LNCAP (cell line): ENCODE measurements around the gene C1orf105.

Experiments
- CTCF ChIP-seq: fragments of 450-650 bp; IDR thresholded peaks from 2 replicates; pipeline ENCODE4 v1.5.1; 2017; ENCODE audit warnings: mild to moderate bottlenecking

C1orf105 gene

DNA sequence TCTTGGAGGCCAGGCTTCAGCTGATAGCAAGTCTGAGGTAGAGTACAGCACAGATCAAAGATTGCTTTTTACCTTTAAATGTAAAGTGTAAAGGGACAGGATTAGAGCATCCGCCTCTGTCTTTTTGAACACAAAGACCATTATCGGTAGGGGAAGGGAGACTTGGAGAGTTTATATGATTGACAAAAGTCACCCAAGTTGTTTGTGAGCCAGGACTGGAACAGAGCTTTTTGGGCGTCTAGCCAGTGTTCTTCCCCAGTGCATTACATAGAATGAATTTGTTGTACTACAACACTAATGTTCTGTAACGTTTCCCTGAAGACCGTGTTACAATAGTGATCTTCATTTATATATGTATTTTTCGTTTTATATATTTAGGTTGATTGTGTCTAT is 32.7 kb downstream of the C1orf105 start:
- no peak for TF ChIP-seq CTCF

DNA sequence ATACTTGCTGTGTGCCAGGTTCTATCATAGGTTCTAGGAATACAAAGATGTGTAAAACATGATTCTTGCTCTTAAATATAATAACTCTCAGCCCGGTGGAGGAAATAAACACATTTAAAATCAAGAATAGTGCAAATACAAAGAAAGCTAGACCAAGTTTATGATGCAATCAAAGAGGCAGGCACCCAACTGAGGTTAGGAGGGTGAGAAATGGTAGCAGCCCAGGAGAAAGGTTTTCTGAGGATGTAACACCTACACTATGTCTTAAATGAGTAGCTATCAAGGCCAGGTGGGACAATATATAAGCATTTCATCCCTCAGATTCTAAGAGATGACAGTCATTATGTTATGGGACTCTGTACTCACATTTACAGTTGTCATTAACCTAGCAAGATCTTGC is 33.1 kb downstream of the C1orf105 start:
- TF ChIP-seq CTCF, result no peak

DNA sequence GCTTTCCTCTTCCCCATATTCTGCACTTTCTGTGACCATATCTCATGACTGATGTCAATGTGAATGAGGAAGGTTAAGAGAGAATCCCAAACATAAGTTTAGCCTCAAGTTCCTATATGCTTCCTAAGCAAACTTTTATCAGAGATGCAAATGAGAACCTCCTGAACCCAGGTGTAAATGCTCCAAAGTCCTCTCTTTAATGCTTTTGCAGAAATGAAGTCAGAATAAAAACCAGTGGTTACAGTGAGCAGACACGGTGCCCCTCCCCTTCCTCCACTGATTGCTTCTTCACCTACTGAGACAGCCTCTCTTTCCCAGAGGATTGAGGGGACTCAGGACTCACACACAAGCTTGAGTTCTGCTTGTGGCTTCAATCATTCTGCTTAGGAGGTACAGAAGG is 35.0 kb downstream of the C1orf105 start:
- TF ChIP-seq CTCF, result no peak

DNA sequence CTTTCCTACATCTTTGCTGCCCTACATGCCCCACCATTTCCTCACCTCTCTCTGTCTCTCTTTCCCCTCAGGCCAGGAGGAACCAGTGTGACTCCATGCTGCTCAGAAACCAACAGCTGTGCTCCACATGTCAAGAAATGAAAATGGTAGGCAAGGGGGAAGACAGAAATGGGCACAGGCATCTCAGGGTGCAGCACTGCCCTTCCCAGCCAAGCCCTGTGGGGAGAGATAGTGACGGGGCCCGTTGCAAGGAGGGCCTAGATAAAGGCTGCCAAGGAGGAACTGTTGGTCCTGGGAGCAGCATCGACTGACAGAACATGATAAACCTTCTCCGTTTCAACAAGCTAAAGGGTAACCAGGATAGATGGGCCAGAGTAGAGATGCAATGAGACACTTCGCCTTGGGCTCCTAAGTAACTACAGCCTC is 35.9 kb downstream of the C1orf105 start:
- TF ChIP-seq CTCF, result no peak

- TF ChIP-seq CTCF, result no peak
These were observed 37.1 kb downstream of the C1orf105 start for GRCh38 chr1:172457479-172458130.

GRCh38 chr1:172460177-172460576 is 39.7 kb downstream of the C1orf105 start:
- TF ChIP-seq CTCF, result no peak

GRCh38 chr1:172460887-172461315 is 40.4 kb downstream of the C1orf105 start:
- TF ChIP-seq CTCF, result no peak

DNA sequence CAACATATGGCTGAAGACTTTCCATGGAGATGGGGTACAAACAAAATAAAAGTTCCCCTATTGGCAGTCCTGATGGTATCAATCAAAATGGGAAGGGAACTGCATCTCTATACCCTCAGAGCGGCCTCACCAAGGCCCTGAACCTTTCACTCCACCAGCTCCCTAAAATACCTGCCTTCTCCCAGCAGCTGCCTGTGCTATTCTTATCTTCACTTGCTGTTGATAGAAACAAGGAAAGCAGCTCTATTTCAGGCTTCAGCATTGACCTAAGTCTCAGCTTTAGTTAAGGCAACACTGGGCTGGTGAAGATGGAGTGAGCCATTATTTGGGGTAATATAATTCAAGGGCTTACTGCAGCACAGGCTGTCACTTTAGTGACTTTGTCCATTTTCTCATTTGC is 45.1 kb downstream of the C1orf105 start:
- no peak for TF ChIP-seq CTCF
